CD4-positive, alpha-beta T cell treated with Interferon alpha-2 for 1 hour (primary cell): ENCODE data around the gene RBBP8NL.

Source experiments
- DNase-seq, 2 donors: peaks; one replicate each; pipeline ENCODE4 v3.0.0-alpha.2; 2020 to 2022

The RBBP8NL gene, protein sequence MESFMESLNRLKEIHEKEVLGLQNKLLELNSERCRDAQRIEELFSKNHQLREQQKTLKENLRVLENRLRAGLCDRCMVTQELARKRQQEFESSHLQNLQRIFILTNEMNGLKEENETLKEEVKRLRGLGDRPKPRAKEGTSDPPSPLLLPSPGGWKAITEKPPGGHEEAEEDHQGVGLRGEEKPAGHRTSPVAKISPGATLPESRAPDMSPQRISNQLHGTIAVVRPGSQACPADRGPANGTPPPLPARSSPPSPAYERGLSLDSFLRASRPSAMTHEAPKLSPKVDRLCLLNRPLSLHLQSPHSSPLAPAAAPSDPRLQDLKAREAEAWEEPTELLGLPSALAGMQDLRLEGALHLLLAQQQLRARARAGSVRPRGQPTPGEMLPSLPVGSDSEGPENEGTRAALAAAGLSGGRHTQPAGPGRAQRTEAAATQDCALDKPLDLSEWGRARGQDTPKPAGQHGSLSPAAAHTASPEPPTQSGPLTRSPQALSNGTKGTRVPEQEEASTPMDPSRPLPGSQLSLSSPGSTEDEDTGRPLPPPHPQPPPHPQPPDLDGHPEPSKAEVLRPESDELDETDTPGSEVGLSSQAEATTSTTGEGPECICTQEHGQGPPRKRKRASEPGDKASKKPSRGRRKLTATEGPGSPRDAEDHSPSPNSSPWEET

DNA sequence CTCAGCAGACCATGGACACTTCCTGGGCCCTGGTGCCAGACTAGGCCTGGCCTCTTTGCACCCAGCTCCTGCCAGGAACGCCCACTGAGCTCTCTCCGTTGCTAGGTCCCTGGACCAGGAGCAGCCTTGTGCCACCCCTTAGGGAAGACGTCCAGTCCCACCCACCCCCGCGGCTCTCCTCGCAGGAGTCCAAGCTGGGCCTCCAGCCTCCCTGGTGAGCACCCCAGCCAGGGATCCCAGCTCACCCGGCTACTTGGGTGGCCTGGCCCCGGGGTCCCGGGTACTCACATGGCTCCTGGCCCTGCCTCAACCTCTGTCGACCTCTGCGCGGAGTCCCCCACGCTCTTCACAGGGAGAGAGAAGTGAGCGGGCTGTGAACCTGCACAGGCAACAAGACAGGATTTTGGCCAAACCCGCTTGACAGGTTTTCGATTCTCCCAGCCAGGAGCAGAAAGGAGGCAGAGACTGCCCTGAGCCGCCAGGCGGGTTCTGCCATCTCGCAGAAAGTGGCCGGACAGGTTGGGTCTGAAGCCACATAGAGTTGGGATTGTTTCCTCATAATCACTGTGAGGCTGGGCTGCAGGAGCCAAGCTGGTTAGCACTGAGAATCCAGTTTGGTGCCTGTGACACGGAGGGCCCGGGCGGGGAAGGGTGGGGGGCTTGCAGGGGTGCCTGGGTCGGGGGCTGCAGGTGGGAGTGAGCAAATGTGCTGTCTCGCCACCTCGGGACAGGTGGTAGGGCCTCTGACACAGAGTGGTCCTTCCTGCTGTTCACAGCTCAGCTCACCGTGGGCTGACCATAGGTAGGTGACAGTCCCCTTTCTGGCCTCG is at the start of gene RBBP8NL:
TSS of gene RBBP8NL (minus strand) at position 368 of the 830 bp plus-strand sequence. CDS start 7,892 bp downstream, outside the sequence.
- DNase-seq: no peak

DNA sequence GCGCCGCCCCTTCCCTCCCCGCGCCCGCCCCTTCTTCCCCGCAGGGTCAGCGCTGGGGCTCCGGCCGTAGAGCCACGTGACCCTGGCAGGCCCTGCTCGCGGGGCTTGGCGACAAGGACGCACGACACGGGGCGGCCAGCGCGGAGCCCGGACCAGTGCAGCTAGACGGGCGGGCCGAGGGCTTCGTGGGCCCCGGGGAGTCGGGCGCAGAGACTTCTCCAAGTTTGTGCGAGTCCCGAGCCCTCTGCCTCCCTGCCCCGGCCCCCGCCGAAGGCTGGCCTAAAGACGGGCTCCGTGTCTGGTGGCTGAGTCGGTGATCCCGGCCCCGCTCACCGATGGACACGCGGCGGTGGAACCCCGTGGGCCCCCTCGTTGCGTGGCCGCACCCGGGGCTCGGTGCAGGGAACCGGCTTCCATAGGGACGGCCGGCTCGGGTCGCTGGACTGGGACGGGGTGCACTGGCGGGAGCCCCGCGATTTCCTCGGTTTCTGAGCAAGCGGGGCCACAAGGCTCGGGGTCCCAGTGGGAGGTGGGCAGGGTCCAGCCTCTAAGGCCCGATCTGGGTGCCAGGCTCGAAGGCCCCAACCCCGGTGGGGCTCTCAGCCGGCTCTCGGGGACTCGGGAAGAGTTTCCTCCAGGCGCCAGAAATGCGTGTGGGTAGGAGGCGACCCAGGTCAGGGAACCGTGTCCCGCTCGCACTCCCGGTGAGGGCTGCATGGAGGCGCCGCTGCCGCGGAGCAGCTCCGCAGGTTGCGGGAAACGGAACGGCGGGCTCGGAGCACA is 48.9 kb upstream of the RBBP8NL start:
- DNase-seq: no peak

DNA sequence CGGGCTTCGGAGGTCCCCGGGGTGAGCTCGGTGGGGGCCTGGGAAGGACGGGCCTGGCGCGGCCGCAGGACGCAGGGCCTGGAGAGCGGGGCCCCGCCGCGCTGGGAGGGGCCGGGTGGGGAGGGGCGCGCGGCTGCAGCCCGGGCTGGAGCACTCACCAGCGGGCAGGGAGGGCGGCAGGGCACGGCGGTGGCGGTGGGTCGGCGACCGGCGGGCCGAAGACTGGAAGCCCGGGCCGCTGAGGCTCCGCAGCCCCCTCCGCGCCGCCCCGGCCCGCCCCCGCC is 48.4 kb upstream of the RBBP8NL start, which contains the start of gene GATA5:
TSS of gene GATA5 (minus strand) at position 224 of the 284 bp plus-strand sequence. CDS start 474 bp downstream, outside the sequence.
- DNase-seq: no peak

DNA sequence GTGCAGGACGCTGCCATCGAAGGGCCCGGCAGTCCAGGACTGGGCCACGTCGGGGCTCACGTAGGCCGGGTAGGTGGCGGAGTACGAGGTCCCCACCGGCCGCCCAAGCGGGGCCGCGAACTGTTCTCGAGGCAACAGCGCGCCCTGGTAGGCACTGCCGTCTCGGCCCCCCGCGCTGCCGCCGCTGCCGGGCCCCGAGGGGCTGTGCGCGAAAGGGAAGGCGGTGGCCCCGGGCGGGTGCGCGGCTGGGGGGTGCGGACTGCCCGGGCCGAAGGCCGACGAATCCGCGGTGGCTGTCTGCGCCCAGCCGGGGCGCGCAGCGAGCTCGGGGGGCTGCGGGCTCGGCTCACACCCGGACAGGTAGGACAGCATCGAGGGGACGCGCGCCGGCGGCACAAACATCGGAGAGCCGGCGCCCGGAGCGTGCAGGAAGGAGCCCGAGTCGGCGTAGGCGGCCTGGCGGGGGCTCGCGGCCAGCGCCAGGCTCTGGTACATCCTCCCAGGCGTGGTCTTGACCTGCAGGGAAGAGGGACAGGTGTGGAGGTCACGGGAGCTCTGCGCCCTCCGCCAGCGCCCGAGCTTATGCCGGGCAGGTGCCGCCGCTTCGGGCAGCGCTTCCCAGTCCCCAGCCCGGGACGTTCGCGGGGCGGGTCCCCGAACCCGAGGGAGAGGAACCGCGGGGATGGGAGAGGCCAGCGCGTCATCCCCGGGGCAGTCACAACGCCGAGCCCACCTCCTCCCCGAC is 47.9 kb upstream of the RBBP8NL start:
- no peak for DNase-seq

DNA sequence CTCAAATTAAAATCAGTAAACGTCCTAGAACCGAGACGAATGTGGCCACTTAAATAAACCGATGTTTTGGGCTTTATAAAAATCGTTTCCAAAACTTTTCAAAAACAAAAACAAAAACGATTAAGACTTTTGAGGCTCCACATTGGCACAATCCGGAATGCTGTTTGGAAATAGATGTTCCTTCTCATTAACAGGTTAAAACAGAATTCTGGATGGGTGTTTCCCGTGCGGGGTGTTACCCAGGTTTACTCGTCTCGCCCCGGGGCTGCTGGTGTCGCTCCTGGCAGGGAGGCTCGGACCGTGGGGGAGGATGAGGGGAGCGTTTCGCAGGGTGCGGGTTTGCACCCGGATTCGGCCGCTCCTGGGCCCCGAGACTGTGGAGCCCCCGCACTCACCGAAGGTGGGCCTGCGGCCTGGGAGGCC is 47.3 kb upstream of the RBBP8NL start:
- no peak for DNase-seq

DNA sequence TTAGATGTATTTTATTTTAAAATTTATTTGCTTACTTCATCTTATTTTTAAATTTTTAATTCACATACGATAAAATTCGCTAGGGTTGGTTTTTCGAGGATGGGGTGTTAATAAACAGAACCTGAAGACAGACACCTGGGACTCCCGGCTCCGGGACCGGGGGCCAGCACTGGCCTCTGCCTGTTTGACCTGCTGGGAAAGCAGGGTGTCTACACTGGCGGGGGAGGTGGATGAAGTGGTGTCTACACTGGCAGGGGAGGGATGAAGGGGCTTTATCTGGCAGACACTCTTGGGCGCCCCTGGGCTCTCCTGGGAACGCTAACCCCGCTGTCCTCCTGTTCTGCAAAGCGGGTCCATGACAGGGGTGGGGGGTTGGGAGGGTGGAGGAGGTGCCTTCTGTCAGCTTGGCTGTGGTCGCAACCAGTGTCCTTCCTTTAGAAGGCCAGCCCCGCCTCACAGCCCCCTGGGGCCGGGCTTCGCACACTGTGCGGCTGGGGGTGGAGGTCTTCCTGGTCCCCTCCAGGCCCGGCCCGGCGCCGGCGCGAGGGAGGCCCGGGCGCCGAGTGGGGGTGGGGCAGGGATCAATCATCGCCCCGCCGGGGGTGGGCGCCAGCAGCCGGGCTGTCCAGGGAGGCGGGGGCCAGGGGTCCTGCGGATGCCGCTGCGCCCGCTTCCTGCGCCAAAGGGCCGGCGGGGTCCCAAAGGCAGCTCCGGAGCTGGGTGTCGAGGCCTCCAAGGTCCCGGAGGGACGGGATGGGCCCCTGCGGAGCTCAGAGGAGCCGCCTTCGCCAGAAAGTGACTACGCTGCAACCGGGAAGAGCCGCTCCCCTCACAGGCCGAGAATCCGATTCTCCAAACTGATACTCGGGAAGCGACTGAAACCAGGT is 46.6 kb upstream of the RBBP8NL start:
- no peak for DNase-seq

DNA sequence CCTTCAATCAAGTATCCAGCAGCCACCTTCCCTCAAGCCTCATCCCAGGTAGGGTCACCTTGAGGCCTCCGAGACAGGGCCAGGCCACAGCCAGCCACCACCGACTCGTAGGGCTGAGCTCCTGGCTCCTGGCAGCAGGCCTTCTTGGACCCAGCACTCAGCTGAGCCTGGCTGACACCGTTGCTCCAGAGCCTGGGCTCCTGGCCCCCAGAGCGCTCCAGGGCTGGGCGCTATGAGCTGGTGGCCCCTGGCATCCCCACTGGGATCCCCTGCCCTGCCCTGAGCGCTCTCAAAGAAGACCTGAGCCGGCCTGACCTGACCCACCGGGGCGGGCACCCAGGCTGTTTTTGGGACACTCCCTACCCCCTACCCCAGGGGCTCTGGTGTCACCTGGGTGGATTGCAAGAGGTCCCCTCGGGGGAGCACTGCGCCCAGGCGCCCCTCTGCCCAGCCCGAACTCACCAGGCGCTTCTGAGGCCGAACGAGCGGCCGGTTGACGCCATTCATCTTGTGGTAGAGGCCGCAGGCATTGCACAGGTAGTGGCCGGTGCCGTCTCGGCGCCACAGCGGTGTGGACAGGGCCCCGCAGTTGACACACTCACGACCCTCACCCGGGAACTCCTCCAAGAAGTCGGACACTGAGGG is 45.7 kb upstream of the RBBP8NL start:
- DNase-seq: no peak

DNA sequence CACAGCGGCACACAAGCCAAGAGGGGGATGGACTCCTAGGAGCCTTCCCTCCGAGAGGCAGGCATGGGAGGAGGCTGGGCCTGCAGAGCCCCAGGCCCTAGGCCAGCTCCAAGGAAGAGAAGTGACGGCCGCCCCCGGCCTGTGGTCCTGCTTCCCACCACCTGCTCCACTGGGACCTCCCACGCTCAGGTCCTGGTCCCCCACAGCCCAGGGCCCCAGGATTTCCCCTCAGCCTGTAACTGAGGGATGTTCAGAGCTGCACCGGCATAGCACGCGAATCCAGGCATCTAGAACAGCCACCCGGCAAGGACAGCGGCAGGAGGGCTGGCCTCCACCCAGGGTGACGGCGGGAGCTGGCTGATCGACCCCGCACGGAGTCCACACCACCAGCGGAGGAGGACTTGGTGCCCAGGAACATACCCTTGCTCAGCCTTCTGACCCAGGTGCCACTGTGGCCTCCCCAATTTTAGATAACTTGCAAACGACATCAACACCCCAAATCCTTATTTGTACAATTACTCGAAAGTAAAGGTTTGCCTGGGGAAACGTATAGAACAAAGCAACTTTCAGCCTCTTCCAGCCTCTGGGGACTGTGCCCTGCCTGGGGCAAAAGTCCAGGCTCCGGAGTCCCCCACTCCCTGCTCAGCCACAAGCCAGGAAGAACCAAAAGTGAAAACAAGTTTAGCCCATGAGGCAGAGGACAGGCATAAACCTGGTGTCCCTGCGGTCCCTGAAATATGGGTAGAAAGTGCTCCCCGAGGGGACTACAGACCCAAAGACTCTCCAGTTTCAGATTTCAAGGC is 45.0 kb upstream of the RBBP8NL start:
- DNase-seq: no peak

DNA sequence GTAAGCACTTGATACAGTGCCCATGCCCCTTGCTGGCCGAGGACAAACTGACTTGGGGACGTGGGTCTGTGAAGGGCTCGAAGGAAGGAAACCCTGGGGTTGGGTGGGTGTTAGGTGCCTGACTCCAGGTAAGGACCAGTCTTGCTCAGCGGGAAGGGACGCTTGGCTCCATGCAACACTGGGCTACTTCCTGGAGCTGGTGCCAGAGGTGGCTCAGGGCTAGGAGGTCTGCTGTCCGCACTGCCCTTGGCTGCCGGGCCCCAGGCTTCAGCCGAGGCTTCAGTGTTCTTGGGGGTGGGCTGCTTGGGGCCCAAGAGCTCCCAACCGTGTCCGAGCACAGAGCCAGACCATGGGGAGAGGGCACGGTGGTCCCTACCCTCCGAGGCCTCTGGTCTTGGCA is 43.1 kb upstream of the RBBP8NL start:
- DNase-seq: no peak

DNA sequence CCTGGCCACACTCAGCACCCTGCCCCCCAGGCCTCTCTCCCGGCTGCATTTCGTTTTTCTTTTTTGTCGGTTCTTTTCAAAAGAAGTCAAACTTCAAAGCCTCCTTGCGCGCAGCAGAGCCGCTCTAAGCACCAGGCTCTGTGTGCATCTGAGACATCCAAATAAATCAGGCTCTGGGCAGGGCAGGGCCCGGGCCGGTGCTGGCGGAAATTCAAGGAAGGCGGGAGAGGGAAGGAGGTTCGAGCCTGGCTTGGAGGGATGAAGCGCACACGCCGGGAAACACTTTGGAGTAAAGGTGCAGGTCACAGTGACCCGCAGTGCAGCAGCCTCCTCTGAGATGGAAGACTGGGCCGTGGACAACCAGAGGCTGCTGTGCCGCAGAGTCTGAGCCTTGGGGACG is 42.7 kb upstream of the RBBP8NL start:
- no peak for DNase-seq

DNA sequence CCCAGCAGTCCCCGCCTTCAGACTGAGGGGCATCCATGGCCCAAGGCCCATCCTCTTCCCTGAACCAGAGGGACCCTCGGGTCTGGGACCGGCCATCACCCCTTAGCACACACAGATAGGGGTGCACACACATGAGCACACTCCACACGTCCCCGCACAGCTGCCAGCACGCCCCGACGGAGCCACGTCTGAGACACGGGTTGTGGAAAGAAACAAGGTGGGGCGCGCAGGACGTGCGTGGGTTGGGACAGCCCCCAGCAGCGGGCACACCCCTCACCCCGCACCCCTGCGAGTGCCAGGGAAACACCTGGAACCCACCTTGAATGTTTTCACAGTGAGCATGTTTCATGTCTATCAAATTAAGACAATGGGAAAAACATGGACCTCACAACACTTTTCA is 42.0 kb upstream of the RBBP8NL start:
- DNase-seq: no peak

DNA sequence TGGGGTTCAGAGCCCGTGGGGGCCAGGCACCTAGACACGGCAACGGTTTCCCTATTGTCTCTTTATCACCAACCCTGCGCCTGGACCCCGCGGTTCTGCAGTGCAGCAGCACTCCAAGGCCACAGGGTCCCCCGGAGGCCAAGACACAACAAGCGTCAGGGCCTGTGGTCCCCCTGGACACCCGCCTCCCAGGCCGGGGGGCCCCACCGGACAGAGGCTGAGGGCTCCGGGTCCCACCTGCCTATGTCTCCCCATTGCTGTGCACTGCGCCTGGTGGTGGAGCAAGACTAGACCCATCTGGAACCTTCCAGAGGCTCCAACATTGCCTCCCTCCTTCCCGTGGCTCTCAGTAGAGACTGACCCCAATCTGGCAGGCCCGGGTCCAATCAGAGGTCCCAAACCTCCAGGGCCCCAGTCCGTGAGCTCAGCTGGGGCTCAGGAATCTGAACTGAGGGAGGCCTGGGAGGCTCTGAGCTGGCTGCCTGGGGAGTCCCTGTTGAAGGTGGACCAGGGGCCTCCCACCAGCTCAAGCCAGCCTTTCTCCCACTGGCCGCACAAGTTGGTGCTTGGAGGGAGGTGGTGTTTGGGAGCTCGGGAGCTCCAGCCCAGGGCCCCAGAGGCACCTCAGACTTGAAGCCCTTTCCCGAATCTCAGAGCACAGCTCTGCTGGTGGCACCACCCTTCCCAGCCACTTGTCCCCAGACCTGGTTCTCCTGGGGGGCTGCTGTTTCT is 39.6 kb upstream of the RBBP8NL start:
- no peak for DNase-seq

DNA sequence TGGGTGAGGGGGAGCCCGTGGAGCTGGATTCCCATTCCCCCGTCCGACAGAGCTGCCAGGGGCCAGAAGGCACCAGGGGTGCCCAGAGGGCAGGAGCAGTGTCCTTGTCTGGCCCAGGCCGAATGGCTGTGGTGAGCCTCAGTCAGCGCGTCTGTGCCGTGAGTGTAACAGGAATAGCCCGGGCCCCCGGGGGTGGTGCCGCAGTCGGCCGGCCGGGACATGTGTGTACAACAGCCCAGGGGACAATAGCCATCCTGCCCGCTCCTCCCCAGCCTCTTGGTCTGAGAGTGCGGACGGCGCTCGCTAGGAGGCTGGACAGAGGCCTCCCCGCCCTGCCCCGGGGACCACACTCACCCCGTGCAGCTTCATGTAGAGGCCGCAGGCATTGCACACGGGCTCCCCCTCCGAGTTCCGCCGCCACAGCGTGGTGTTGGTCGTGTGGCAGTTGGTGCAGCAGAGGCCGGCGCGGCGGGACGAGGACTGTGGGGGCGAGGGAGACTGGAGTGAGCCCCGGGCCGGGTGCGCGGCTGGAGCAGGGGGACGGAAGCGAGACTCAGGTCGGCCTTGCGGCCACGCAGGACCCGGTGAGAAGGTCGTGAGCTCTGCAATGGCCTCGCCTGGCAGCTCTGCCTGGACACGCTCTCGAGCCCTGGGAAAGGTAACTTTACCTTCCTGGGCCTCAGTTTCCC is 38.9 kb upstream of the RBBP8NL start:
- no peak for DNase-seq

DNA sequence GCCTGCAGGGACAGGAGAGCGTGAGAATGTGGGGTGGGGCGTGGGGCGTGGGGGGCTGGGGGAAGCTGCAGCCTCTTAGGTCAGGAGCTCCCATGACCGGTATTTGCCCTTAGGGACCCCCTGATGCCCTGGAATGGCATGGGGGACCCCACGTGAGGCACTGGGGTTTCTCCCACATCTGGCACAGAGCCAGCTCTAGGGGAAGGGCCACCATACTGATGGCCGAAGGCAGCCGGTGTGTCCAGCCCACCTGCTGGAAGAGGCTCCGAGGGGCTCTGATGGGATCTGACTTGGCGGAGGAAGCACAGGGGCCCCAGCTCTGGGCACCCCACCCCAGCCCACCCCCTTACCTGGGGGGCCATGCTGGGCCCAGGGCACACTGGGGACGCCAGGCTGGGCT is 37.7 kb upstream of the RBBP8NL start:
- no peak for DNase-seq

DNA sequence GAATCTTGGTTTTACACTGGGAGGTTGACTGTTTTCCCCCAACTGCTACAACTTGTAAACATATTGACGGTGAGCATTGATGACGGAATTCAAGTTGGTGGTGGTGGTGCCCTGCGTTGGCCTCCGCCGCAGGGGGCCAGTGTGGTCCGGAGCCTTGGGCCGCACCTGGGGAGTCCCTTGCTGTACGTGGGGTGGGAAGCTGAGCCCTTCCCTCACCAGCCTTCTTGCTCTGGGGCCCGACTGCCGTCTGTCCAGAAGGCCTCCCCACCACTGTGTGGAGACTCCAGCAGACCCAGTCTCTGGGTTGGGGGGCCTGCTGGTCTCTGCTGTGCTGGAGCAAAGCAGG is 37.1 kb upstream of the RBBP8NL start:
- no peak for DNase-seq

DNA sequence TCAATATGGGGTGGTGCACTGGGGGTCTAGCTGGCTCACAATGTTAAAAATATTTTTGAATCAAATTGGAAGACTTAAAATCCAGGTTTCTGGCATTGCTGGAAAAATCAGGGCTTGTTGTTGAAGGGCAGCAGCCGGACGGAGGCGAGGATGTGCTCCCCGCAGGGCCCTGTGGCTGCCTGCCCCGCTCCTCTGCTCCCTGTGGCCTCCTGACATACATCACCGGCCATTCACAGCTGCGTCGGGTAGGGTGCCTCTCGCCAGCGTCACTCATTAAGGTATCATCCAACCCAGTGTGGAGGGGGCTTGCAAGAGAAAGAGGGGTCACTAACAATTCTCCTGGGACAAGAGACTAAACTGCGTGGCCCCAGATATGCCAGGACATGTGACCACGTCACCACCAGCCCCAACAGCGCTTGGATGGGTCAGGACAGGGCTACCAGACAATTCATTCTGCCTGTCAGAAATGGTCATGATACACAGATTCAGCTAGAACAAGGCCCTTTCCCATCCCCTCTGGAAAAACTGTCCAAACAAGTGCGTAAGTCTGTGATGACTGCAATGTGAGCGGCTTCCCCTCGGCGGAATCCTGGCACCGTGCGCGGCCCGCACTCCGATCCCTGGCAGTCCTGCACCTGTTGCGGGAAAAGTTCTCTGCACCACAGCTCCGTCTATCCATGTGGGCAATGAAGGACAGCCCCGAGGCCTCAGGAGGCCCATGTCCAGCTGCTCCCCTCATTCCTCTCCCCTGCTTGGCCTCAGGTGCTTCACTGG is 36.5 kb upstream of the RBBP8NL start:
- no peak for DNase-seq

DNA sequence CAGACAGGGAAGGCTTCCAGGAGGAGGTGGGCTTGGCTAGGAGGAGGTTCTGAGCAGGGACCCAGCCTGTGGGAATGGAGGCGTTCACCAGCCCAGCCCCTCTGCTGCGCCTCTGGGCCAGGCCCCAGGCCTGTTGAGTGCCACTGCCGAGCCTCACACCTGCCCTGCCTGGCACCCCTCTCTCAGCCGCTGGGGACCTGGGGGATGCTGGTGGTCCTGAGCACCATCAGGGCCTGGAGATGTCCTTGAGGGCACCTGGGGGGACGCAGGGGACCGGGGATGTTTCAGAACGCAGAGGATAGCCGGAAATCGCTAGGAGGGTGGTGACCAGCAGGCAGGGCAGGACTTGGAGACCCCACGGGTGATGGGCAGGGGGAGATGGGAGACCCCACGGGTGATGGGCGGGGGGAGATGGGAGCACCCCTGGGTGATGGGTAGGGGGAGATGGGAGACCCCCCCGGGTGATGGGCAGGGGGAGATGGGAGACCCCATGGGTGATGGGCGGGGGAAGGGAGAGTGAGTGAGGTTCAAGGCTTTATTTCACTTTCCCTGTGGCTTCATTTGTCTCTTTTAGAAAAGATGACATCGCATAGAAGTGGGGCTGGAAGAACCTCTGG is 35.7 kb upstream of the RBBP8NL start:
- DNase-seq: no peak
